GM21529 (cell line): ENCODE measurements around the gene SORL1-AS1.

Source experiments
- ATAC-seq: cut with Tn5 transposase; IDR thresholded peaks from one replicate; pipeline ENCODE4 v1.9.1; 2021; ENCODE audit not compliant: unreplicated experiment

Gene SORL1-AS1

DNA sequence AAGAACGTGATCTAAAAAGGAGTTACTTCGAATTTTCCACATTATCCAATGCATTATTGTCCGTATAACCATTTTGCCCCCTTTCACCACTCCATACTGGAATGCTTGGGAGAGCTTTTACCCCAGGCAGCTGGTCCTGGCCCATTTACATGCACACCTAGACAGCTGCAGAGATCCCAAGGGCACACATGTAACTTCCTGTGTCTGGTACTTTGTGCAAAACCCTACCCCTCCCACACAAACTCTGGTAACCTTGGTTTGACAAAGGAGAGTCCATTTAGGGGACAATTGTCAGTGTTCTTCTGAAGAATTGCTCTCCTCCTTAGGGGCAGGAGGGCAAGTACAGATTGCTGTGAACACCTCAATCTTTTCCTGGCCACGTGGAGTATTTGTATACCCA is 58.0 kb downstream of the SORL1-AS1 start:
- ATAC-seq = peak; percentile 57

DNA sequence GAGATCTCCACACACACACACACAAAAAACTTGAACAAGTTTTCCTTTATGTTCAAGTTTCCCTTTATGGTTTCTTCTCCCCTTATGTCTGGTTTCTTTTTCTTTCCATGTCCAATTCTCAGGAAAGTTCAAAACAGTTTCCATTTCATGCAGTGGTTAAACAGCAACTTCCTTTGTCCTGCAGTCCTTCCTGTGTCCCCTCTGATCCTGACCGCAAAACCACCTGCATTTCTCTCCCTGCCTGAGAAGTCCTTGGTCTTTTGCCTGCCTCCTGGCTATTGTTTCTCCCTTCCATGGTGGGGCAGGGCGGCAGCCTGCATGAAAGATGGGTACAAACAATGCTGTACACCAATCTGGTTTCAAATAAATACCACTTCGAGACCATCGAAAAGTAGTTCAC is 58.9 kb downstream of the SORL1-AS1 start:
- no peak for ATAC-seq

- ATAC-seq = no peak
These were observed 60.9 kb downstream of the SORL1-AS1 start for GRCh38 chr11:121391914-121392313.

DNA sequence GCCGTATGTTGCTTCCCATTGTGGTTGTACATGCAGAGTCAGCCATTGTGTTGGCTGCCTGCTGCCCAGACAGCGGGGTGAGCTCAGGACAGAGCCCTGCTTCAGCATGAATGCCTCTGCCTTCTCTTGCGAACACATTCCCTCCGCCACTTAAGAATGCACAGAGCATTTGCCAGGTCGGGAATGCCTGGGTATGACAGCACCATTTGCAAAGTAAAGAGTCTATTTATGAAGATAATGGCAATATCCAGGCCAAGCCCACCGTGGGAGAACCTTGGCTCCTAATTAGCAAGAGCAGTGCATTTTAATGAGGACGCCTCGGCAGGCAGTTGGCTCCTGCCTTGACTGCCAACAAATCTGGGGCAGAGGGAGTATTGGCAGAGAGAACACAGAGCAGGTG is 63.1 kb downstream of the SORL1-AS1 start:
- no peak for ATAC-seq
